Rectal smooth muscle tissue (tissue), 1 donor: ENCODE data around the gene APPL2.

Experiments used
- H3K27ac ChIP-seq: one replicate; pipeline ENCODE4 v1.7.0; 2013; ENCODE audit warnings: low read depth, low read length, inconsistent platforms
- H3K27me3 ChIP-seq: one replicate; pipeline ENCODE4 v1.7.0; 2013; ENCODE audit warnings: low read length; ENCODE audit not compliant: control insufficient read depth, insufficient read depth
- H3K36me3 ChIP-seq: one replicate; pipeline ENCODE4 v1.7.0; 2013; ENCODE audit warnings: low read length; ENCODE audit not compliant: control insufficient read depth, insufficient read depth
- H3K4me1 ChIP-seq: one replicate; pipeline ENCODE4 v1.7.0; 2013; ENCODE audit warnings: low read length; ENCODE audit not compliant: control insufficient read depth, insufficient read depth
- H3K4me3 ChIP-seq: one replicate; pipeline ENCODE4 v1.7.0; 2013; ENCODE audit warnings: low read length
- H3K9ac ChIP-seq: one replicate; pipeline ENCODE4 v1.7.0; 2013; ENCODE audit warnings: low read length

The APPL2 gene

DNA sequence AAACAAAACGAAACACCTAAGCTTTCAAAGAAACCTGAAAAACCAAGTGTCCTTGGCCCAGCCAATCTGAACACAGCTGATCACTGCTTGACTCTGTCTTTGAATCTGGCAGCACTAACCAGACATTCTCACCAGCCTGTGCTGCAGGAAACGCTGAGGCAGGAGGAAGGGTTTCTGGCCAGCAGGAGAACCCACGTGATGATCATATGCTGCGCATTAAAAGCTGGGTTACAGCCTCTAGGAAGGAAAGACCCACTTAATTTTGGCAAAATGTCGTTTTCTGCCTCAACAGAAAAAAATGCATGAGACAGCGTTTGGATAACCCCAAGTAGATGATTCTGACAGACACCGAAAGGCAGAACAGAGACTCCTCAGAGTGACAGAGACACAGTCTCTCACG, 9.8 kb downstream of the APPL2 start:
- Histone ChIP-seq H3K4me3 (no peak overlapping the region), H3K27ac (peak overlapping the region; percentile 22), H3K36me3 (peaks cover 21% of the 10 kb centered on the region), H3K9ac (no peak overlapping the region), H3K27me3 (no peaks in the 10 kb centered on the region), H3K4me1 (peaks cover 2% of the 10 kb centered on the region)

DNA sequence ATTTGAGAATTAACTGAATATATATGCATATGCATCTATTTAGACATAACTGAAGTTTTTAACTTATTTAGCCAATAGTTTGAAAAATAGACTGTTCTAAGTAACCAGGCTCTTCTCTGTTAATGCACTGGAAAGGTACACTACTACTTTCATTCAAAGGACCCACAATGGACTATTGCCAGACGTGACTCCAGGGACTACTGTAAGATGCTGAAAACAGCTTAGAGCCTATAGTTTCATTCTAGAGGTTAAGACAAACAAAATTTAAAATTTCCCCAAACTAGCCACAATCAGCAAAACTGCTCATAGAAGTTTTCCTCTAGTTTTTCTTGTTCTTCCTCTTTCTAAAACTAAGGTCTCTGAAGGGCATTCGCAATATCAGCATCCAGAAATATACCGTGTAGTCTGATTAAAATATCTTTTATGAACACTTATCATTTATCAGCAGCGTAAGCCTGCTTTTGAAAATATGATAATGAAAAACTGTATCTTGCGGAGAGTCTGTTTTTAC, 10.4 kb downstream of the APPL2 start:
- Histone ChIP-seq H3K27me3 (no peaks in the 10 kb centered on the region), H3K9ac (no peak overlapping the region), H3K4me1 (peaks cover 2% of the 10 kb centered on the region), H3K27ac (no peak overlapping the region), H3K4me3 (no peak overlapping the region), H3K36me3 (peaks cover 21% of the 10 kb centered on the region)

DNA sequence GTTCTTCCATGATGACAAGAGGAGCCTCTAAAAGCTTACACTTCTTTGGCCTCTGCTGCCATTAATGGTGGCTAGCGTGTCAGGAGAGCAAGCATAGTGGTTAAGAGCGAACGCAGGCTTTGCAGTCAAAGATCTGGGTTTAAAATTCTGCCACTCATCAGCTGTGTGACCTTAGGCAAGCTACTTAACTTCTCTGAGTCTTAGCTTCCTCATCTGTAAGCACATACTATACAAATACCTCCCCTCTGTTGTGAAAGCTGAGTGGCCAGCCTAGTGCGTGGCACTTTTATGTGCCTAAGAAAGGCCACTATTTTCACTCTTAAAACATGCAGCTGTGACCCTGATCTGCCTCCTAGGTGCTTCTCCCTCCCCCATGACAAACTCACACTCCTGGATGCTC, 11.6 kb downstream of the APPL2 start:
- Histone ChIP-seq H3K4me1 (peaks cover 2% of the 10 kb centered on the region), H3K27ac (no peak overlapping the region), H3K4me3 (no peak overlapping the region), H3K27me3 (no peaks in the 10 kb centered on the region), H3K9ac (no peak overlapping the region), H3K36me3 (peaks cover 21% of the 10 kb centered on the region)

DNA sequence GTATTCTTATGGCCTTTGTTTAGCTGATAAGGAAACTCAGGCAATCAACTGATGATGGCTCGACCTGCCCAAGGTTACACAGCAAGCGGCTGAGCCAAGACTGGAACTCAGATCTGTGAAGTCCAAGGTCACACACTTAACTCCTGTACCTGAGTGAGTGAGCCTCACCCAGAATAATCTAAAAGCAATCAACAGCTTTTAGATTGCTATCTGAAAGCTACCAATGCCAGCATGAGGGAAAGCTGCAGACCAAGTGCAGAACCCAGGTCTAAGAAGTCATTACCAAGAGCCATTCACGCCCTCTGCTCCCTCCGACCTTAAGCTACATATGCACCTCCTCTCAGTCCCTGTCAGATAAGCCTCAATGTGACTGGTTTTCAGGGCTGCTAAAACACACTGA, 12.1 kb downstream of the APPL2 start:
- Histone ChIP-seq H3K4me3 (no peak overlapping the region), H3K27ac (no peak overlapping the region), H3K27me3 (no peaks in the 10 kb centered on the region), H3K36me3 (peaks cover 21% of the 10 kb centered on the region), H3K9ac (no peak overlapping the region), H3K4me1 (peaks cover 2% of the 10 kb centered on the region)

DNA sequence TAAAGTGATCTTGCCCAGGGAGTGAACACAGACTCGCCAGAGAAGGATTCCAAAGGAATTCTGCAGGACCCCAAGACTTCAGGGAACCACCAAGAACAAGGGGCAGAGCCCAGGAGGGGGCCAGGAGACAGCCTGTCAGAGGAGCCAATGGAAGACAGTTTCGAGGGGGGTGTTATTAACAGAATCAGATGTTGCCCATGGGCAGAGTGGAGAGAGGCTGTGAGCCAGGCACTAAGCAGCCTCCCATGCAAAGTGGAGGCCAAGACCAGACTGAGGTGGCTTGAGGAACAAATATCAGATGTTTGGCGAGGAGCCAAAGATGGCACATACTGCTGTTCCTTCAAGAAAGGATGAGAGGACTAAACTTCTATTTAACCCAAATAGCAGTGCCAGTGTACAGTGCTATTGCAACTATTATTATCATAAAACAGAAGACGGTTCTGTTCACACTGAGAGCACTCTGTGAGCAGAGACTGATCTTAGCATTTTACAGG, 12.6 kb downstream of the APPL2 start:
- H3K27ac ChIP-seq = no peak overlapping the region
- H3K36me3 ChIP-seq = peaks cover 19% of the 10 kb centered on the region

DNA sequence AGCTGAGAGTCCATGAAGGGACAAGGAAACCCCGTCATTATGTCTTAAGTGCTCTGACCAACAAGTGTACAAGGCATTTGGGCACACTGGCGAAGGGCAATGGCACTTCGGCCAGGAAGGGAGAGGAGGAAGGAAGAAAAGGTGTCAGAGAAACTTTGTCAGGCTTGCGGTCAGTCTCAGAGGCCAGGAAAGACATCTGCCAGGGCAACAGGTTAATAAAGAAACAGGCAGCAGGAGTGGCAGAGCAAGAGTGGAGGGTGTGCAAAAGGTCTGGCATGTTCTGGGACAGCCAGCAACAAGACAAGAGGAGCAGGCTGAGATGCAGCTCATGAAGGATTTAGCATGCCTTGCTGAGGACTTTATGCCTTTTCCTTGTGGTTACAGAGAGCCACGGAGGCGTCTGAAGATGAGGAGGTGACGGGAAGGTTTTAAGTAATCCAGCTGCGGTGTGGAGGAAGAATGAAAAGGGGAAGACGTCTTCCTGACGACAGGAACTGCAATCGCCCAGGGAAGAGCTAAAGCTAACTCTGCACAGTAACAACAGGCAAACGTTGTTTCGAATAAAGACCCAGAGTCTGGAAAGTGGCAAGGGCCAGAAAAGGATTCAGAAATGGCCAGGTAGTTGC, 13.1 kb downstream of the APPL2 start:
- no peak overlapping the region for H3K4me3 ChIP-seq
- no peak overlapping the region for H3K9ac ChIP-seq
- H3K4me1 ChIP-seq = peaks cover 2% of the 10 kb centered on the region
- H3K27me3 ChIP-seq = no peaks in the 10 kb centered on the region
- H3K36me3 ChIP-seq = peaks cover 18% of the 10 kb centered on the region
- no peak overlapping the region for H3K27ac ChIP-seq

More for the DNA sequence above, 12.6 kb downstream of the APPL2 start:
- no peaks in the 10 kb centered on the region for H3K27me3 ChIP-seq
- no peak overlapping the region for H3K4me3 ChIP-seq
- H3K4me1 ChIP-seq = peaks cover 2% of the 10 kb centered on the region
- no peak overlapping the region for H3K9ac ChIP-seq

DNA sequence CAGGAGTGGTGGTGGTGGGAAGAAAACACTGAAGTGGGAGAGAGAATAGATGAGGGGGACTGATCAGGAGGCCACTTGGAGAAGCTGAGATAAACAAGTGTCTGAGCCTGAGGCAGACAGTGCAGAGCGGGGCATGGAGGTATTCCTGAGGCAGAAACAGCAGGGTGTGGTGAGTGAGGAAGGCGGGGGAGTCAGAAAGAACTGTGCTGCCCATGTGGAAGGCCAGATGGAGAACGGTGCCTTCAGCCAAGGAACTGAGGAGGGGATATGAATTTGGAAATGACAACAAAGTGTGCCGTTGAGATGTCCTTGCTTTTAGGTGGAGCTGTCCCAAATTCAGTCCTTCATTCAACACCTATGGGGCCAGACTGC, 13.7 kb downstream of the APPL2 start:
- Histone ChIP-seq H3K27ac (no peak overlapping the region), H3K27me3 (no peaks in the 10 kb centered on the region), H3K9ac (no peak overlapping the region), H3K36me3 (peaks cover 22% of the 10 kb centered on the region), H3K4me3 (no peak overlapping the region), H3K4me1 (peaks cover 2% of the 10 kb centered on the region)

DNA sequence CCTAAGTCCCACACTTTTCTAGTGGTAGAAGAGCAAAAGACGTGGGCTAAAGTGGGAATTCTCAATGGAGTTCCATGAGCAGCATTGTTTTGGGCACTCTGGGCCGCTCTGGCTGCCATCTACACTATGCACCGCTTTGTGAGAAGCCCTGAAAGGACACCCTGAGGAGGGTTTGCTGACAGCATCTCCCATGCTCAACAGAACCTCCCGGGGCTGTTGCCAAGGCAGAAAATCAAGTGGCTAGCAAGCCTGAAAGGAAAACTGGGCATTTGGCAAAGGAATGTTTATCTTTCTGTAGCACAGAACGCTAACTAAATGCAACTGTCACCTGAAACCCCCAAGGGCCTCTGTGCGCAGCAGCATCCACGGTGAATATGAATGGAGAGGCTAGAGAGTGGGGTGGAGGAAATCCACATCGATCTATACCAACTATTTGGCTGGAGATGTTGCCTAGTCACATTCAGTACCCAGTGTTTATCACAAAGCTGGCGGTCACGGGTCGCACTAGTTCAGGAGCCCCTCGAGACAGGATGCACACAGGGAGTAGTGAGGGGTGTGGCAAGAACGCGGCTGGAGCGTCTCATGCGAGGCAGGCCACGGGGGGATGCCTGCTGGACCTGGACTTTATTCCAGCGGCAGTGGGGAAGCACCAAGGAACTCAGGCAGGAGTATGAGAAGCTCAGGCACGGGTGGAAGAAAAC, 14.2 kb downstream of the APPL2 start:
- Histone ChIP-seq H3K27ac (no peak overlapping the region), H3K9ac (no peak overlapping the region), H3K4me3 (no peak overlapping the region), H3K36me3 (peaks cover 26% of the 10 kb centered on the region), H3K27me3 (no peaks in the 10 kb centered on the region), H3K4me1 (peaks cover 2% of the 10 kb centered on the region)

DNA sequence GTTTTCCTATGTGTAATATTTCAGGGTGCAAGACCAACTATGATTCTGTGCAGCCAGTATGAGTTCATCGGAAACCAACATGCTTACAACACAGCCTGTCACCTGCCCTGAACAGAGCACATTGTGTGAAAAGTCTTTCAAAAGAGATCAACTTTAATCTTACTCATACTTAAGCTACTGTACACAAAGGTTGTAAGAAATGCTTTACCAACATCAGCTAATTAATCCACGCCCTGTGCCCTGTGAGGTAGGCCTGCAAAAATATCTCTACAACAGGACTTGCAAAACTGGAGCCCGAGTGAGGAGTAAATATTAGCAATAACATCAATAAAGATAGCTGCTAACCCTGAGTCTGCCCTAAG, 15.1 kb downstream of the APPL2 start:
- no peak overlapping the region for H3K9ac ChIP-seq
- no peak overlapping the region for H3K27ac ChIP-seq
- H3K36me3 ChIP-seq = peaks cover 29% of the 10 kb centered on the region
- H3K4me1 ChIP-seq = no peaks in the 10 kb centered on the region
- no peak overlapping the region for H3K4me3 ChIP-seq
- H3K27me3 ChIP-seq = no peaks in the 10 kb centered on the region

DNA sequence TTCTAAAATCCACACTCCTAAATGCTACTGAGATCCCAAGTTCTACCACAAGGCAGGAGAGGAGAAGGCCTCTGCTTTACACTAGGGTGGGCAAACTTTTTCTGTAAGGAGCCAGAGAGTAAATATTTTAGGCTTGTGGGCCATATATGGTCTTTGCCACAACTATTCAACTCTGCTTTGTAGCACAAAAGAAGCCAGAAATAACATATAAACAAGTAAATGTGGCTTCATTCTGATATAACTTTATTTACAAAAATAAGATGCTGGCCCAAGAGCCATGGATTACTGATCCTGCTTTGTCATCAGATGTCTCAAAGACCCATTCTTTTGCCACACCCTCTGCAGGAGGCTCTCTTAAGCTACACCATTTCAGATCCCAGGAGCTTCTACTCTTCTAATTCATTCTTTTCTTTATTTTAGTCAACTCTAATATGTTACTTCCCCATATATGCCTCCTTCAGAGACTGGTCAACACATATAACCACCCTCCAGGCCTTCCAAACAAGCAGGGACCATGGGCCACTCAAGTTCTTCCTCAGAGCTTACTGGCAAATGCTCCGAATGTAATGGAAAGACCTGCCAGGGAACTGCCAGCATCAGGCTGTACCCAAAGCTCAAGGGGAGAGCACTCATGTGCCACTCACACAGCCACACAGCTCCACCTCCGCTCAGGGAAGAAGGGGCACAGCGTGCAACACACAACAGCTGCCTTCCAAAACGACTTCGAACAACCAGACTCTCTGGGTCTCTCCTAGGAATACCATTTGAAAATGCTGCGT, 15.6 kb downstream of the APPL2 start:
- H3K4me3 ChIP-seq = no peak overlapping the region
- peaks cover 29% of the 10 kb centered on the region for H3K36me3 ChIP-seq
- H3K9ac ChIP-seq = no peak overlapping the region
- no peak overlapping the region for H3K27ac ChIP-seq
- no peaks in the 10 kb centered on the region for H3K4me1 ChIP-seq
- H3K27me3 ChIP-seq = no peaks in the 10 kb centered on the region

DNA sequence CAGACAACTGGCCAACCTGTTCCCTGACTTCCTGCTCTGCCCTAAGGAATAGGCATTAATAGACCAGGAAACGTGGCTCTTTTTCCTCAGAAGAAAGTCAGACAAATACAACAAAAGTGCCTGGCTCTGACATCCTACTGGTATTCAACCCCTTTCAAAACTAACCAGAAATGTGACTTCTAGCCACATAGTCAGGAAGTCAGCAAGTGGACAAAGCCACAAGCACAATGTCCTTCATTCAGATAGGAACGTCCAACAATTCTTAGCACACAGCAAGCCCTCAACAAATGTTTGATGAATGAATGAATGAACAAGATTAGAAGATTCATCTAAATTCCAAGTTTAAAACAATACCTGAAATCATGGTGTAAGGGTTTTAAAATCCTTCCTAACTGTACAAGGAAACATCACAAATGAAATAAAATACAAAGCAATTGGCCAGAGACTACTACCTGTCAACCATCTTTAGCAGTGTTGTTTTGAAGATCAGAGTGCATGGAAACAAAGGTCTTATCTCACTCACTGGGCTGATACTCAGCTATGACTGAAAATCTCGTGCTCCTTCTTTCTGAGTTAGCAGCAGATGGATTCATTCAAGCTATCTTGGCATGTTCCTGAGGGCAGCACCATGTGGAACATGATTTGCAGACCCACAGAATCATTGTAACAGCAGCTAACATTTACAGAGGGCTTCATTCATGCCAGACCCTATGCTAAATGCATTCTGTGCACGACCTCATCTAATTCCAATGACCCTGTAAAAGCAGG, 16.5 kb downstream of the APPL2 start:
- H3K27ac ChIP-seq = no peak overlapping the region
- no peaks in the 10 kb centered on the region for H3K27me3 ChIP-seq
- no peaks in the 10 kb centered on the region for H3K4me1 ChIP-seq
- no peak overlapping the region for H3K4me3 ChIP-seq
- H3K9ac ChIP-seq = no peak overlapping the region
- peaks cover 29% of the 10 kb centered on the region for H3K36me3 ChIP-seq

DNA sequence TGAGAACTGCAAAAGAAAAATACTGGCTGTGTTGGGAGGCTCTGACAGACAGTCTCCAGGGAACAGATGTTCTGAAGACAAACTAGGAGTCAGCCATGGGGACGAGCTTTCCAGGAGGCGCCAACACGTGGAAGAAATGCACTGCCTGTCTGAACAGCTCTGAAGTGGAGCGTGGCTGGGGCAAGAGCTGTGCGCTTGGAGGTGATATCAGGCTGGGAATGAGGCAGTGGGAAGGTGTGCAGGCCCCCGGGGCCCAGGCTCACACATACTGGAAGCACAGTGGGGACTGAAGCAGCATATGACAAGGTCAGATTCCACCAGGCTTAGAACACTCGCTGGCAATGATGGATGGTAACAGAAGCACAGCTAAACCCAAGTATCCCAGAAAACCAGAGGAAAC, 17.5 kb downstream of the APPL2 start:
- Histone ChIP-seq H3K4me1 (no peaks in the 10 kb centered on the region), H3K9ac (no peak overlapping the region), H3K27ac (no peak overlapping the region), H3K27me3 (no peaks in the 10 kb centered on the region), H3K4me3 (no peak overlapping the region), H3K36me3 (peaks cover 27% of the 10 kb centered on the region)
